GM18951 (cell line): ENCODE data around the gene PASD1.

Experiments
- POLR2A ChIP-seq: IDR thresholded peaks from 4 replicates; pipeline ENCODE4 v1.6.1; 2011; ENCODE audit warnings: mild to moderate bottlenecking; ENCODE audit not compliant: insufficient read length, insufficient read depth; ENCODE audit errors: extremely low read depth
- in situ Hi-C: fragments of 300-500 bp; cut with MboI; formaldehyde crosslinking; loops from one replicate; pipeline ENCODE4 v1.12.0; 2022; ENCODE audit warnings: low sequenced_read_pairs, mixed read lengths, inconsistent platforms; ENCODE audit not compliant: unreplicated experiment

The PASD1 gene

GRCh38 chrX:151680805-151681204, 117.3 kb downstream of the PASD1 start:
- TF ChIP-seq POLR2A, result no peak
- in situ Hi-C loops, result loop anchor here (25.0 kb wide), 1 partner anchor 519 kb away; no protein-coding TSS in a partner anchor

- in situ Hi-C loops, result loop anchor here (25.0 kb wide), 1 partner anchor 525 kb away; no protein-coding TSS in a partner anchor
- TF ChIP-seq POLR2A, result no peak
These were observed 124.2 kb downstream of the PASD1 start for GRCh38 chrX:151687635-151688034.

DNA sequence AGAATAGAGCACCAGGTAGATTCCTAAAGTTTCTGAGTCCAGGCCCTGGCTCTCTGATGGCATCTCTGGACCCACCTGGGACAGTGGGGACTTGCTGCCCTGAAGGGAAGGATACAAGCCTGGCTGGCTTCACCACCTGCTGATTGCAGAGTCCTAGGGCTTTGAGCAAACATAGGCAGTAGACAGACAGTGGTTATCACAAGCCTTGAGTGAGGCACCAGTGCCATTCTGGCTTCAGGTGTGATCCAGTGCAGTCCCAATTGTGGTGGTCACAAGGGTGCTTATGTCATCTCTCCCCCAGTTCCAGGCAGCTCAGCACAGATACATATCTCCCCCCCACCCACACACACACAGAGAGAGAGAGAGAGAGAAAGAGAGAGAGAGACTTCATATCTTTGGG, 125.2 kb downstream of the PASD1 start:
- TF ChIP-seq POLR2A, result no peak
- in situ Hi-C loops, result loop anchor here (25.0 kb wide), 1 partner anchor 526 kb away; no protein-coding TSS in a partner anchor

GRCh38 chrX:151692825-151693224, 129.3 kb downstream of the PASD1 start:
- in situ Hi-C loops, result loop anchor here (25.0 kb wide), 1 partner anchor 531 kb away; no protein-coding TSS in a partner anchor
- TF ChIP-seq POLR2A, result no peak

DNA sequence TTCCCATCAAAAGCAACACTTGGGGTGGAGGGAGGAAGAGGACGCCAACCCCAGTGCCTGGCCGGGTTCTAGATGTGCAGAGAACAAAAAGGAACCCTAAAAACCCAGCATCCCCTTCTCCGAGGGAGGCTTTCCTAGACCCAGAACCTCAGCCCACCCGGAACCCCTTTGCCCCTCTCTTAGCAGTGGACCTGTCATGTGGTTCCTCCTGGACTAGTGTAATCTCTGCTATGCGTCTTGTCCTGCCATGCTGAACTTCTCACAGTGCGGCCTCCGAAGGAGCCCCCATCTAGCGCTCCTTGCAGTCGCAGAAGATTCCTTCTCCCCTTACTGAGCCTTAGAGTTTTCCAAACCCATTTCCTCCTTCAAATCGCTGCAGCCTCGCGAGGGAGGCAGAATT, 130.6 kb downstream of the PASD1 start:
- no peak for TF ChIP-seq POLR2A
- in situ Hi-C loops, result loop anchor here (25.0 kb wide), 1 partner anchor 532 kb away; no protein-coding TSS in a partner anchor

GRCh38 chrX:151694661-151695582, 131.4 kb downstream of the PASD1 start, which contains the start of gene PRRG3:
PRRG3 (plus strand) TSS chrX:151695458; CDS start chrX:151698815, 3,357 bp downstream.
- in situ Hi-C loops, result loop anchor here (25.0 kb wide), 1 partner anchor 533 kb away; no protein-coding TSS in a partner anchor
- TF ChIP-seq POLR2A, result no peak

- no peak for TF ChIP-seq POLR2A
- in situ Hi-C loops, result loop anchor here (25.0 kb wide), 1 partner anchor 533 kb away; no protein-coding TSS in a partner anchor
These were observed 132.3 kb downstream of the PASD1 start for GRCh38 chrX:151695583-151696340.

DNA sequence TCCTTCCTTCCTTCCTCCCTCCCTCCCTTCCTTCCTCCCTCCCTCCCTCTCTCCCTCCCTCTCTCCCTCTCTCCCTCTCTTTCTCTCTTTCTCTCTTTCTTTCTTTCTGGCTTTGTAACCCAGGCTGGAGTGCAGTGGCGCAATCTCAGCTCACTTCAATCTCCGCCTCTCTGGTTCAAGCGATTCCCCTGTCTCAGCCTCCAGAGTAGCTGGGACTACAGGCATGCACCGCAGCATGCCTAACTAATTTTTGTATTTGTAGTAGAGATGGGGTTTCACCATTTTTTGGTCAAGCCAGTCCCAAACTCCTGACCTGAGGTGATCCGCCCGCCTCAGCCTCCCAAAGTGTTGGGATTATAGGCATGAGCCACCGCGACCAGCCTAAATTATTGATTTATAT, 133.6 kb downstream of the PASD1 start:
- in situ Hi-C loops, result loop anchor here (25.0 kb wide), 1 partner anchor 535 kb away; no protein-coding TSS in a partner anchor

DNA sequence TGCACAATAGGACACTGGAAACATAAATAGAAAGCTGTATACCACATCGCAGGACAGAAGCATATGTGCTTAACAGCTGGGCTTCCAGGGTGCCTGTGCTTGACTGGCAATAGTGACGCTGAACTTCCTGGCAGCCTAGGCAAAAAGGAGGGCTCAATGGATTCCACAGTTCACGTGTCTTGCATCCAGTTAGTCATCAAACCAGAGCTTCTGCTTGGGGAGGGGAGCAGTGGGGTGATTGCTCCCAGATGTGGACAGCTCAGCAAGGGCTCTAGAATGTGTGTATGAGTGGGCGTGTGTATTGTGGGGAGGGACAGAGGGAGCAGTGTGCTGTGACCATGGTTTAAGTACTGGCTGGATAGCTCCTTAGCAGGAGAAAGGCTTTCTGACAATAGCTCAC, 134.0 kb downstream of the PASD1 start:
- in situ Hi-C loops, result loop anchor here (25.0 kb wide), 1 partner anchor 535 kb away; no protein-coding TSS in a partner anchor
- TF ChIP-seq POLR2A, result no peak

- in situ Hi-C loops, result loop anchor here (25.0 kb wide), 1 partner anchor 536 kb away; no protein-coding TSS in a partner anchor
- no peak for TF ChIP-seq POLR2A
These were observed 135.0 kb downstream of the PASD1 start for GRCh38 chrX:151698485-151698884.

GRCh38 chrX:151699746-151700145, 136.3 kb downstream of the PASD1 start:
- in situ Hi-C loops, result loop anchor here (25.0 kb wide), 1 partner anchor 537 kb away; no protein-coding TSS in a partner anchor

GRCh38 chrX:151700581-151700980, 137.1 kb downstream of the PASD1 start:
- TF ChIP-seq POLR2A, result no peak
- in situ Hi-C loops, result no loop called here

More at GRCh38 chrX:151699746-151700145, 136.3 kb downstream of the PASD1 start:
- TF ChIP-seq POLR2A, result no peak

- in situ Hi-C loops, result no loop called here
These were observed 137.6 kb downstream of the PASD1 start for GRCh38 chrX:151701071-151701470.

More at GRCh38 chrX:151701071-151701470, 137.6 kb downstream of the PASD1 start:
- no peak for TF ChIP-seq POLR2A
